Measurements from ENCODE around the gene FYB1.

FYB1 gene

GRCh38 chr5:39059064-39059463 is 160.3 kb downstream of the FYB1 start:
- no peak for DNase-seq (ENCODE audit: low spot score)
- no peak for TF ChIP-seq CTCF (IDR thresholded peaks at IDR 0.05)
- Histone ChIP-seq H3K4me3 (no peak overlapping the region), H3K27ac (no peak overlapping the region)

- H3K4me3 ChIP-seq = peak overlapping the region; percentile 22
- TF ChIP-seq CTCF (IDR thresholded peaks at IDR 0.05) = no peak
- H3K27ac ChIP-seq = no peak overlapping the region
- DNase-seq (ENCODE audit: low spot score) = no peak
Observed at GRCh38 chr5:39058178-39058921, 161.0 kb downstream of the FYB1 start.

DNA sequence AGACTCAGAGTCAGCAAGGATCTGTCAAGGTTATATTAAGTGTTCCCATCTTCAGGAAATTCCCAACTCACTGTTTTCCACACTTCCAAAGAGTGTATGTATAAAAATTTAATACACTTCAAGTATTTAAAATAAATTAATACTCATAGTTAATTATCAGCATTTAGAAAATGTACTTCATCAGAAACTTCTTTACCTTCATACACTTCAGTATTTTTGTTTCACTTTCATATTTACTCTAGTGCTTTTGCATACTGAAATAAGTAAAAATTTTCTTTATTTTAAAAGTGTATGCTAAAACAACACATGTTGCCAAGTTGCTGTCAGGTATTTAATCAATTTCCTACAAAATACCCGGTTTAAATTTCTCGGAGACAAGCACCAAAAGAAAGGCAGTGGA is 161.6 kb downstream of the FYB1 start:
- Histone ChIP-seq H3K4me3 (peak overlapping the region; percentile 22), H3K27ac (no peak overlapping the region)
- TF ChIP-seq CTCF (IDR thresholded peaks at IDR 0.05) = no peak
- no peak for DNase-seq (ENCODE audit: low spot score)

GRCh38 chr5:39055768-39056398 is 163.5 kb downstream of the FYB1 start:
- Histone ChIP-seq H3K27ac (no peak overlapping the region), H3K4me3 (no peak overlapping the region)
- no peak for TF ChIP-seq CTCF (IDR thresholded peaks at IDR 0.05)
- DNase-seq (ENCODE audit: low spot score) = no peak

Measured in coronary artery (tissue), 2 donors.